ENCODE results near the gene CFAP77.

DNA sequence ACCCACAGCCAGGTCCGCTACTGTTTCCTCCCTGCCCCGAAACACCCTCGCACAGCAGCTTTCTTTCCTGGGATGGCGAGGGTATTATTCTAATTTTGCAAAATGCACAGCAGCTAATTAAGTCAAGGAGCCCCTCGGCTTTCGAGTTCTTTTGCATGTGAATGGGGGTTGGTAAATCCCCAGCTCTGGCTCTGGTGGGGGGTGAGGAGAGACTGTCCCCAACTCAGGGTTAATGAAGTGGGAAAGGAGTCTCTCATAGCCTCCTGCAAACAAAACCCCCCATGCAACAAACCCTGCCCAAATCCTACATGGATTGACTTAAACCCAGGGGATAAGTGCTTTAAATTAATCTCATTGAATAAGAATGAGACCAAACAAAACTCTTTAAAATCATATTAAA lies 181.2 kb downstream of the CFAP77 start:
- no peak for TF ChIP-seq ISL1 (CRISPR knock-in tag; IDR thresholded peaks at IDR 0.05)
- no peak for TF ChIP-seq GLIS3 (CRISPR knock-in tag; IDR thresholded peaks at IDR 0.05)
- TF ChIP-seq ARNTL (CRISPR knock-in tag; IDR thresholded peaks at IDR 0.05; ENCODE audit: borderline replicate concordance, low read depth): no peak
- TF ChIP-seq ZFP30 (CRISPR knock-in tag; IDR thresholded peaks at IDR 0.05): no peak
- no peak for TF ChIP-seq ZFP3 (CRISPR knock-in tag; IDR thresholded peaks at IDR 0.05)
- TF ChIP-seq RARB (CRISPR knock-in tag; IDR thresholded peaks at IDR 0.05): no peak
- TF ChIP-seq SNAI2 (CRISPR knock-in tag; IDR thresholded peaks at IDR 0.05): no peak

Data from SK-N-SH treated with all-trans-retinoic acid at 6 μM for 48 hours (cell line).